K562 (cell line): ENCODE results near the gene ANKRD45. TPM values are rescaled to one million over a fixed set of nuclear protein-coding genes. Genes with fewer than 3 reads are reported as not detected.

Experiments
- ADNP ChIP-seq: fragments of 200-800 bp; sonication (Bioruptor generic); IDR thresholded peaks from 2 replicates; pipeline ENCODE4 v1.6.1; 2016; ENCODE audit warnings: missing genetic modification characterization, missing compliant biosample characterization
- BHLHE40 ChIP-seq: IDR thresholded peaks from 2 replicates; pipeline ENCODE4 v1.6.1; 2011; ENCODE audit warnings: low read length, improper control_type of control experiment
- DMBX1 ChIP-seq: fragments of 250-450 bp; sonication (Bioruptor Pico); IDR thresholded peaks from 2 replicates; pipeline ENCODE4 v1.8.0; 2022; ENCODE audit warnings: inconsistent platforms, mild to moderate bottlenecking, moderate library complexity, borderline replicate concordance
- FOXK2 ChIP-seq, 2 experiments: fragments of 450-650 bp; IDR thresholded peaks in 1 of 2; conservative IDR thresholded peaks in 1 of 2; 2 replicates each; pipeline ENCODE4 v1.6.1; 2016; ENCODE audit warnings: low read depth in 2 of 2, mild to moderate bottlenecking in 1 of 2
- KAT8 ChIP-seq: fragments of 450-650 bp; IDR thresholded peaks from 2 replicates; pipeline ENCODE4 v1.6.1; 2016; ENCODE audit warnings: low read depth, mild to moderate bottlenecking
- MEIS2 ChIP-seq: fragments of 450-650 bp; IDR thresholded peaks from 2 replicates; pipeline ENCODE4 v1.6.1; 2014; ENCODE audit warnings: mild to moderate bottlenecking; ENCODE audit not compliant: partially characterized antibody
- NCOA1 ChIP-seq: fragments of 450-650 bp; IDR thresholded peaks from 2 replicates; pipeline ENCODE4 v1.6.1; 2016; ENCODE audit warnings: low read depth
- NFIX ChIP-seq: fragments of 250-450 bp; sonication (Bioruptor Pico); IDR thresholded peaks from 2 replicates; pipeline ENCODE4 v1.4.0; 2020; ENCODE audit warnings: low read depth, mild to moderate bottlenecking, moderate library complexity
- RAD21 ChIP-seq, 2 experiments: fragments of 250-450 bp in 1 of 2; fragments of 450-650 bp in 1 of 2; sonication (Bioruptor Pico) in 1 of 2; formaldehyde crosslinking in 1 of 2; IDR thresholded peaks in 1 of 2; conservative IDR thresholded peaks in 1 of 2; 2 replicates each; pipeline versions ENCODE4 v1.4.0 to v1.8.0; 2020 to 2022; ENCODE audit warnings: mild to moderate bottlenecking in 2 of 2, moderate library complexity in 1 of 2
- SAP30 ChIP-seq: fragments of 200-600 bp; sonication (generic); IDR thresholded peaks from 2 replicates; pipeline ENCODE4 v1.6.1; 2012; ENCODE audit warnings: borderline replicate concordance, low read depth, mild to moderate bottlenecking, moderate library complexity, low read length, control low read depth, inconsistent platforms; ENCODE audit not compliant: insufficient read depth, poor library complexity, severe bottlenecking
- SIN3A ChIP-seq, 2 experiments: fragments of 150-350 bp in 1 of 2; IDR thresholded peaks; 2 replicates each; pipeline ENCODE4 v1.6.1; 2011 to 2016; ENCODE audit warnings: borderline replicate concordance in 2 of 2, low read depth in 2 of 2, low read length in 2 of 2, mild to moderate bottlenecking in 2 of 2, moderate library complexity in 2 of 2; ENCODE audit not compliant: control insufficient read depth in 1 of 2
- SRSF9 ChIP-seq: fragments of 200-400 bp; formaldehyde crosslinking; IDR thresholded peaks from 2 replicates; pipeline ENCODE4 v1.6.1; 2017; ENCODE audit warnings: low read depth, low read length, borderline replicate concordance
- TCF7L2 ChIP-seq: fragments of 150-350 bp; IDR thresholded peaks from 2 replicates; pipeline ENCODE4 v1.6.1; 2016; ENCODE audit warnings: low read depth, mild to moderate bottlenecking, low read length, moderate library complexity
- ZC3H11A ChIP-seq: IDR thresholded peaks from 2 replicates; pipeline ENCODE4 v1.6.1; 2012; ENCODE audit warnings: low read depth, low read length, improper control_type of control experiment
- ZNF384 ChIP-seq: IDR thresholded peaks from 2 replicates; pipeline ENCODE4 v1.6.1; 2012; ENCODE audit warnings: low read depth, low read length, improper control_type of control experiment
- ZNF609 ChIP-seq: sonication (generic); formaldehyde crosslinking; IDR thresholded peaks from 2 replicates; pipeline ENCODE4 v1.8.1; 2023; ENCODE audit warnings: missing genetic modification reagents, mild to moderate bottlenecking, borderline replicate concordance
- polyA plus RNA-seq, 8 experiments: library from polyadenylated mRNA; depleted of rRNA in 4 of 8; stranded (reverse) in 5 of 8; unstranded in 3 of 8; fragments of >200 nt; fragmentation: Nextera tagmentation in 2 of 8; fragmentation: Illumina TruSeq in 1 of 8; extraction: Ambion mirVana in 2 of 8; extraction: Trizol in 1 of 8; gene quantifications; 2 replicates each; pipeline versions ENCODE4 v1.2.1 to v1.2.3, GENCODE V29; 2011 to 2014; ENCODE audit warnings: inconsistent platforms in 1 of 8, missing spikeins in 1 of 8
- total RNA-seq, 7 experiments: library from RNA; depleted of rRNA in 6 of 7; stranded (reverse); fragments of >200 nt in 6 of 7; fragmentation: Illumina TruSeq in 2 of 7; extraction: Trizol in 2 of 7; gene quantifications; 2 replicates each; pipeline versions ENCODE4 v1.2.1 to v1.2.3, GENCODE V29; 2011 to 2021; ENCODE audit warnings: low replicate concordance in 1 of 7
- TF ChIP-seq, protein P1 (sequence below): fragments of 250-450 bp; sonication (Bioruptor Pico); IDR thresholded peaks from 2 replicates; pipeline ENCODE4 v1.8.0; 2022; ENCODE audit warnings: inconsistent platforms
- TF ChIP-seq, protein P2 (sequence below): fragments of 450-650 bp; formaldehyde crosslinking; IDR thresholded peaks from 2 replicates; pipeline ENCODE4 v1.4.0; 2020; ENCODE audit warnings: mild to moderate bottlenecking, mixed read lengths
- TF ChIP-seq, protein P3 (sequence below): fragments of 450-650 bp; IDR thresholded peaks from 2 replicates; pipeline ENCODE4 v1.6.1; 2016

The ANKRD45 gene
- total and polyA plus RNA-seq, 9 of the 15 experiments (the other 6 are each of a cell fraction or from before 2014, with no cell fraction given): 0.10 to 0.30 (median 0.11) TPM; not detected in 2

- TF ChIP-seq SRSF9 (no peak), ZNF609 (no peak), ADNP (no peak), KAT8 (no peak), SAP30 (no peak), MEIS2 (peak; percentile 24), FOXK2 (conservative IDR thresholded peaks at IDR 0.05 in 1 of 2, IDR thresholded peaks at IDR 0.05 in 1 of 2; ENCODE audit: low read depth in 2 of 2) (no peak), TCF7L2 (no peak), BHLHE40 (peak; percentile 42; the same call in 1 of the 2 replicates), NCOA1 (no peak), ZNF384 (0 out of 2 replicates have a peak, but pooled peaks have one; percentile 14), RAD21 (CRISPR knock-in tag; conservative IDR thresholded peaks at IDR 0.05 in 1 of 2, IDR thresholded peaks at IDR 0.05 in 1 of 2) (peak; percentile 25 to 49), NFIX (no peak), DMBX1 (CRISPR knock-in tag) (no peak), SIN3A (IDR thresholded peaks at IDR 0.05; ENCODE audit: borderline replicate concordance in 2 of 2, control insufficient read depth in 1 of 2, low read depth in 2 of 2, low read length in 2 of 2) (no peak), ZC3H11A (no peak)
- TF ChIP-seq, protein P1, sequence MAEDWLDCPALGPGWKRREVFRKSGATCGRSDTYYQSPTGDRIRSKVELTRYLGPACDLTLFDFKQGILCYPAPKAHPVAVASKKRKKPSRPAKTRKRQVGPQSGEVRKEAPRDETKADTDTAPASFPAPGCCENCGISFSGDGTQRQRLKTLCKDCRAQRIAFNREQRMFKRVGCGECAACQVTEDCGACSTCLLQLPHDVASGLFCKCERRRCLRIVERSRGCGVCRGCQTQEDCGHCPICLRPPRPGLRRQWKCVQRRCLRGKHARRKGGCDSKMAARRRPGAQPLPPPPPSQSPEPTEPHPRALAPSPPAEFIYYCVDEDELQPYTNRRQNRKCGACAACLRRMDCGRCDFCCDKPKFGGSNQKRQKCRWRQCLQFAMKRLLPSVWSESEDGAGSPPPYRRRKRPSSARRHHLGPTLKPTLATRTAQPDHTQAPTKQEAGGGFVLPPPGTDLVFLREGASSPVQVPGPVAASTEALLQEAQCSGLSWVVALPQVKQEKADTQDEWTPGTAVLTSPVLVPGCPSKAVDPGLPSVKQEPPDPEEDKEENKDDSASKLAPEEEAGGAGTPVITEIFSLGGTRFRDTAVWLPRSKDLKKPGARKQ (CRISPR knock-in tag): no peak
- TF ChIP-seq, protein P2, sequence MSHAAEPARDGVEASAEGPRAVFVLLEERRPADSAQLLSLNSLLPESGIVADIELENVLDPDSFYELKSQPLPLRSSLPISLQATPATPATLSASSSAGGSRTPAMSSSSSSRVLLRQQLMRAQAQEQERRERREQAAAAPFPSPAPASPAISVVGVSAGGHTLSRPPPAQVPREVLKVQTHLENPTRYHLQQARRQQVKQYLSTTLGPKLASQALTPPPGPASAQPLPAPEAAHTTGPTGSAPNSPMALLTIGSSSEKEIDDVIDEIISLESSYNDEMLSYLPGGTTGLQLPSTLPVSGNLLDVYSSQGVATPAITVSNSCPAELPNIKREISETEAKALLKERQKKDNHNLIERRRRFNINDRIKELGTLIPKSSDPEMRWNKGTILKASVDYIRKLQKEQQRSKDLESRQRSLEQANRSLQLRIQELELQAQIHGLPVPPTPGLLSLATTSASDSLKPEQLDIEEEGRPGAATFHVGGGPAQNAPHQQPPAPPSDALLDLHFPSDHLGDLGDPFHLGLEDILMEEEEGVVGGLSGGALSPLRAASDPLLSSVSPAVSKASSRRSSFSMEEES (CRISPR knock-in tag): peak; percentile 93
- TF ChIP-seq, protein P3, sequence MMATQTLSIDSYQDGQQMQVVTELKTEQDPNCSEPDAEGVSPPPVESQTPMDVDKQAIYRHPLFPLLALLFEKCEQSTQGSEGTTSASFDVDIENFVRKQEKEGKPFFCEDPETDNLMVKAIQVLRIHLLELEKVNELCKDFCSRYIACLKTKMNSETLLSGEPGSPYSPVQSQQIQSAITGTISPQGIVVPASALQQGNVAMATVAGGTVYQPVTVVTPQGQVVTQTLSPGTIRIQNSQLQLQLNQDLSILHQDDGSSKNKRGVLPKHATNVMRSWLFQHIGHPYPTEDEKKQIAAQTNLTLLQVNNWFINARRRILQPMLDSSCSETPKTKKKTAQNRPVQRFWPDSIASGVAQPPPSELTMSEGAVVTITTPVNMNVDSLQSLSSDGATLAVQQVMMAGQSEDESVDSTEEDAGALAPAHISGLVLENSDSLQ: peak; percentile 48
Measured at GRCh38 chr1:173580071-173580470, 89.6 kb downstream of the ANKRD45 start (continued).
